Liver (tissue), 9 donors: ENCODE data around the gene TOGARAM2. TPM values are rescaled to one million over a fixed set of nuclear protein-coding genes. Genes with fewer than 3 reads are reported as not detected.
A peak's percentile ranks its signal among the peaks of the same experiment; 100 is the strongest.

ENCODE experiments used
- DNase-seq: peaks from one replicate; pipeline ENCODE4 v3.0.0-alpha.2; 2017; ENCODE audit warnings: low spot score
- H3K27ac ChIP-seq, 2 donors: one replicate each; pipeline ENCODE4 v1.7.0; 2013; ENCODE audit warnings: inconsistent platforms in 2 of 2, low read length in 2 of 2, control low read depth in 1 of 2, low read depth in 1 of 2, mild to moderate bottlenecking in 1 of 2
- H3K27me3 ChIP-seq, 4 donors: one replicate each; pipeline versions ENCODE4 v1.6.1 to v1.7.0; 2013; ENCODE audit warnings: low read length in 3 of 4, inconsistent platforms in 1 of 4, mild to moderate bottlenecking in 1 of 4, moderate library complexity in 1 of 4; ENCODE audit not compliant: control insufficient read depth in 4 of 4, insufficient read depth in 4 of 4
- H3K36me3 ChIP-seq, 4 donors: one replicate each; pipeline versions ENCODE4 v1.6.1 to v1.7.0; 2013; ENCODE audit warnings: low read length in 3 of 4, mild to moderate bottlenecking in 3 of 4, low read depth in 1 of 4, moderate library complexity in 1 of 4; ENCODE audit not compliant: control insufficient read depth in 4 of 4, insufficient read depth in 3 of 4
- H3K4me1 ChIP-seq, 4 donors: one replicate each; pipeline versions ENCODE4 v1.6.1 to v1.7.0; 2013; ENCODE audit warnings: low read length in 3 of 4, mild to moderate bottlenecking in 3 of 4, moderate library complexity in 1 of 4; ENCODE audit not compliant: control insufficient read depth in 4 of 4, insufficient read depth in 4 of 4
- H3K4me3 ChIP-seq, 3 donors: one replicate each; pipeline versions ENCODE4 v1.6.1 to v1.7.0; 2013; ENCODE audit warnings: low read length in 3 of 3, control low read depth in 1 of 3, low read depth in 1 of 3, mild to moderate bottlenecking in 1 of 3
- H3K9ac ChIP-seq, 2 donors: one replicate each; pipeline ENCODE4 v1.7.0; 2013; ENCODE audit warnings: low read length in 2 of 2, mild to moderate bottlenecking in 2 of 2, moderate library complexity in 2 of 2, control low read depth in 1 of 2, low read depth in 1 of 2
- H3K9me3 ChIP-seq, 4 donors: one replicate each; pipeline versions ENCODE4 v1.6.1 to v1.7.0; 2013; ENCODE audit warnings: low read length in 3 of 4; ENCODE audit not compliant: control insufficient read depth in 4 of 4
- CTCF ChIP-seq: fragments of 150-350 bp; IDR thresholded peaks from 2 replicates; pipeline ENCODE4 v1.5.1; 2017; ENCODE audit warnings: improper control_type of control experiment, low read depth, low read length; ENCODE audit not compliant: missing input control
- EGR1 ChIP-seq, 2 donors: IDR thresholded peaks; 2 replicates each; pipeline ENCODE4 v1.6.1; 2016 to 2018; ENCODE audit warnings: antibody characterized with exemption in 2 of 2, low read depth in 2 of 2
- FOXA1 ChIP-seq: IDR thresholded peaks from 2 replicates; pipeline ENCODE4 v1.6.1; 2016; ENCODE audit warnings: antibody characterized with exemption
- FOXA2 ChIP-seq: IDR thresholded peaks from 2 replicates; pipeline ENCODE4 v1.6.1; 2016; ENCODE audit warnings: antibody characterized with exemption
- GABPA ChIP-seq, 2 donors: IDR thresholded peaks in 1 of 2; conservative IDR thresholded peaks in 1 of 2; 2 replicates each; pipeline ENCODE4 v1.6.1; 2016; ENCODE audit warnings: antibody characterized with exemption in 2 of 2, mild to moderate bottlenecking in 1 of 2, moderate library complexity in 1 of 2
- HNF4A ChIP-seq, 2 donors: conservative IDR thresholded peaks; 2 replicates each; pipeline ENCODE4 v1.6.1; 2016; ENCODE audit warnings: antibody characterized with exemption in 2 of 2, mild to moderate bottlenecking in 2 of 2
- HNF4G ChIP-seq: IDR thresholded peaks from 2 replicates; pipeline ENCODE4 v1.6.1; 2016; ENCODE audit warnings: antibody characterized with exemption
- JUND ChIP-seq, 2 donors: IDR thresholded peaks; 2 replicates each; pipeline ENCODE4 v1.6.1; 2016; ENCODE audit warnings: antibody characterized with exemption in 2 of 2
- MAX ChIP-seq: IDR thresholded peaks from 2 replicates; pipeline ENCODE4 v1.6.1; 2016; ENCODE audit warnings: antibody characterized with exemption
- NR2F2 ChIP-seq: IDR thresholded peaks from 2 replicates; pipeline ENCODE4 v1.6.1; 2016; ENCODE audit warnings: antibody characterized with exemption
- RAD21 ChIP-seq, 2 donors: IDR thresholded peaks; 2 replicates each; pipeline ENCODE4 v1.6.1; 2016; ENCODE audit warnings: antibody characterized with exemption in 2 of 2, mild to moderate bottlenecking in 2 of 2
- REST ChIP-seq: IDR thresholded peaks from 2 replicates; pipeline ENCODE4 v1.6.1; 2016; ENCODE audit warnings: antibody characterized with exemption, mild to moderate bottlenecking
- RXRA ChIP-seq, 2 donors: IDR thresholded peaks; 2 replicates each; pipeline ENCODE4 v1.6.1; 2017 to 2018; ENCODE audit warnings: antibody characterized with exemption in 2 of 2, mild to moderate bottlenecking in 1 of 2
- SP1 ChIP-seq: IDR thresholded peaks from 2 replicates; pipeline ENCODE4 v1.6.1; 2018; ENCODE audit warnings: antibody characterized with exemption, mild to moderate bottlenecking
- TAF1 ChIP-seq: conservative IDR thresholded peaks from 2 replicates; pipeline ENCODE4 v1.6.1; 2016; ENCODE audit warnings: antibody characterized with exemption, mild to moderate bottlenecking
- YY1 ChIP-seq: IDR thresholded peaks from 2 replicates; pipeline ENCODE4 v1.6.1; 2016; ENCODE audit warnings: antibody characterized with exemption, mild to moderate bottlenecking
- WGBS: extraction: QIAGEN DNeasy Blood & Tissue Kit; methylation state at CpG from one replicate; pipeline ENCODE4 v1.1.7; 2013; 5-methylcytosine and 5-hydroxymethylcytosine counted together
- polyA plus RNA-seq, 2 donors: library from polyadenylated mRNA; stranded (reverse) in 1 of 2; unstranded in 1 of 2; fragments of 200-250 nt in 1 of 2; fragments of >200 nt in 1 of 2; fragmentation: Nextera tagmentation in 1 of 2; extraction: Ambion mirVana in 1 of 2; gene quantifications; one replicate each; pipeline versions ENCODE4 v1.2.1 to v1.2.3, GENCODE V29; 2013 to 2015
- total RNA-seq, 2 donors: library from RNA; depleted of rRNA; stranded (reverse); fragments of >200 nt; gene quantifications; one replicate each; pipeline ENCODE4 v1.2.3, GENCODE V29; 2014
- TF ChIP-seq, protein P1 (sequence below): IDR thresholded peaks from 2 replicates; pipeline ENCODE4 v1.6.1; 2016; ENCODE audit warnings: antibody characterized with exemption
- TF ChIP-seq, protein P2 (sequence below): IDR thresholded peaks from 2 replicates; pipeline ENCODE4 v1.6.1; 2016; ENCODE audit warnings: antibody characterized with exemption
- donor health status: healthy.
- donor health status: healthy.
- donor health status: healthy.
- donor health status: healthy.
- donor health status: healthy.

Gene TOGARAM2
- total and polyA plus RNA-seq, 4 donors = 0.15 to 0.42 (median 0.19) TPM; not detected in 1

DNA sequence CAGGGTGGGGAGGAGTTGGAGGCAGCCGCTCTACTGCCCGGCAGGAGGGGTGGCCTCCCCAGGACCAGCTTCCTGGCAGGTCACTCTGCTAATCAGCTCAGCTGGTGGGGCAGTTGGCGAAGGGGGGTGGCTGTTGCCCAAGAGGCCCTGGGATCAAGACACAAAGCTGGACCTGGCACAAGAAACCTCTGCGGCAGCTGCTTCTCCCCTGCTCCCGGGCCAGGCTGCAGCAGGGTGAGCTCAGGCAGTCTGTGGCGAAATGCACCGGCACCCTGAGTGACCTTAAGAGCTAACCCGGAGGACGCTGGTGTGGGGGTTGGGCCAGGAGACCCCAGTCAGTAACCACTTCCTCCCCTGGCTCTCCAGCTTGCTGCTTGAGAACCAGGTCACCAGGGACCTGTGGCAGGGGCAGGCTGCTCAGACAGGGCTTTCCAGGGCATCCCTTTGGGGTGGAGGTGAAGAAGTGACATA is 31.1 kb downstream of the TOGARAM2 start:
- no peak for DNase-seq
- no peak for TF ChIP-seq FOXA1
- no peak for TF ChIP-seq CTCF
- TF ChIP-seq, protein P1, sequence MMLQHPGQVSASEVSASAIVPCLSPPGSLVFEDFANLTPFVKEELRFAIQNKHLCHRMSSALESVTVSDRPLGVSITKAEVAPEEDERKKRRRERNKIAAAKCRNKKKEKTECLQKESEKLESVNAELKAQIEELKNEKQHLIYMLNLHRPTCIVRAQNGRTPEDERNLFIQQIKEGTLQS = no peak
- no peak for TF ChIP-seq JUND (IDR thresholded peaks at IDR 0.05)
- TF ChIP-seq, protein P2, sequence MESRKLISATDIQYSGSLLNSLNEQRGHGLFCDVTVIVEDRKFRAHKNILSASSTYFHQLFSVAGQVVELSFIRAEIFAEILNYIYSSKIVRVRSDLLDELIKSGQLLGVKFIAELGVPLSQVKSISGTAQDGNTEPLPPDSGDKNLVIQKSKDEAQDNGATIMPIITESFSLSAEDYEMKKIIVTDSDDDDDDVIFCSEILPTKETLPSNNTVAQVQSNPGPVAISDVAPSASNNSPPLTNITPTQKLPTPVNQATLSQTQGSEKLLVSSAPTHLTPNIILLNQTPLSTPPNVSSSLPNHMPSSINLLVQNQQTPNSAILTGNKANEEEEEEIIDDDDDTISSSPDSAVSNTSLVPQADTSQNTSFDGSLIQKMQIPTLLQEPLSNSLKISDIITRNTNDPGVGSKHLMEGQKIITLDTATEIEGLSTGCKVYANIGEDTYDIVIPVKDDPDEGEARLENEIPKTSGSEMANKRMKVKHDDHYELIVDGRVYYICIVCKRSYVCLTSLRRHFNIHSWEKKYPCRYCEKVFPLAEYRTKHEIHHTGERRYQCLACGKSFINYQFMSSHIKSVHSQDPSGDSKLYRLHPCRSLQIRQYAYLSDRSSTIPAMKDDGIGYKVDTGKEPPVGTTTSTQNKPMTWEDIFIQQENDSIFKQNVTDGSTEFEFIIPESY = no peak
- TF ChIP-seq EGR1 (IDR thresholded peaks at IDR 0.05; ENCODE audit: low read depth in 2 of 2) = no peak
- no peak for TF ChIP-seq RAD21 (IDR thresholded peaks at IDR 0.05)
- TF ChIP-seq SP1 = no peak
- TF ChIP-seq YY1 = no peak
- no peak for TF ChIP-seq FOXA2
- no peak for TF ChIP-seq RXRA (IDR thresholded peaks at IDR 0.05)
- TF ChIP-seq MAX = no peak
- Histone ChIP-seq H3K27me3 (no peaks in the 10 kb centered on the region), H3K27ac (peak overlapping the region in 1 of 2 donors; percentile 10), H3K36me3 (no peaks in the 10 kb centered on the region), H3K4me3 (no peak overlapping the region), H3K9me3 (no peaks in the 10 kb centered on the region), H3K9ac (no peak overlapping the region), H3K4me1 (peaks cover 0 to 4% (median 0%) of the 10 kb centered on the region in 4 donors)
- WGBS = 43% methylated on average over 9 of the region's 9 CpGs

- Histone ChIP-seq H3K27ac (no peak overlapping the region), H3K9me3 (no peaks in the 10 kb centered on the region), H3K9ac (no peak overlapping the region), H3K4me3 (no peak overlapping the region), H3K4me1 (peaks cover 0 to 4% (median 0%) of the 10 kb centered on the region in 4 donors), H3K27me3 (no peaks in the 10 kb centered on the region), H3K36me3 (no peaks in the 10 kb centered on the region)
- no peak for DNase-seq
- 71% methylated on average over 11 of the region's 11 CpGs for whole genome bisulfite sequencing
- TF ChIP-seq RXRA (IDR thresholded peaks at IDR 0.05) (no peak), FOXA2 (no peak), NR2F2 (no peak), FOXA1 (no peak), EGR1 (IDR thresholded peaks at IDR 0.05; ENCODE audit: low read depth in 2 of 2) (no peak), HNF4A (conservative IDR thresholded peaks at IDR 0.05) (no peak), RAD21 (IDR thresholded peaks at IDR 0.05) (no peak), REST (no peak), TAF1 (no peak), YY1 (no peak), GABPA (IDR thresholded peaks at IDR 0.05 in 1 of 2, conservative IDR thresholded peaks at IDR 0.05 in 1 of 2) (no peak), HNF4G (no peak)
- TF ChIP-seq, protein P1 = no peak
- TF ChIP-seq, protein P2 = no peak
Measured at GRCh38 chr2:29013057-29013780, 32.1 kb downstream of the TOGARAM2 start.
